Caki2 (cell line): ENCODE results near the gene TOX2. TPM values are rescaled to one million over a fixed set of nuclear protein-coding genes. Genes with fewer than 3 reads are reported as not detected.

ENCODE experiments used
- DNase-seq: peaks from one replicate; pipeline ENCODE4 v3.0.0-alpha.2; 2015; ENCODE audit warnings: low read depth
- in situ Hi-C: cut with HindIII; loops from 2 replicates; pipeline ENCODE4 v1.10.0; 2016; ENCODE audit warnings: low sequenced_read_pairs, low pct_unique_long_range_greater_than_20kb, mixed read lengths
- total RNA-seq: library from RNA; depleted of rRNA; stranded (reverse); fragments of >200 nt; shearing (Covaris generic); gene quantifications from 2 replicates; pipeline ENCODE4 v1.2.3, GENCODE V29; 2014; ENCODE audit warnings: low replicate concordance

The TOX2 gene
- total RNA-seq, 1 experiment from 2014 or later, result not detected

GRCh38 chr20:44089987-44090674 lies 175.5 kb downstream of the TOX2 start:
- in situ Hi-C loops, result no loop called here
- peak; percentile 73 for DNase-seq

DNA sequence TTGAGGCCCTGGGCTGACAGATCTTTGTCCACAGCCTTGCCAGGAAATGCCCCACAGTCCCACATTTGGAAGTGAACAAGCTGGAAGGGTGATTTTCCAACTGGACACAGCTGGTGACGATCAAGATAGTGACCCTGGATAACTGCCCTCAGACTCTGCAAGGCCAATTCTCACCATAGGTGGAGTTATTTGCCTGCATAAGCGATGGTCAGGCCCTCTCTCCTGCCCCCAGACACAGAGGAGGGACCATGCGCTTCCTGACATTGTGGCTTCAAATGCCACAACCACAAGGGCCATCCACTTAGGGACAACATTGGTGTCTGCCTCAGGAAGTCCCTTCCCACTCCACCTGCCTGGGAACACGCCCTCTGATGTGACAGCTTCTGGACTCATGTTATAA lies 176.4 kb downstream of the TOX2 start:
- DNase-seq, result no peak
- in situ Hi-C loops, result no loop called here

DNA sequence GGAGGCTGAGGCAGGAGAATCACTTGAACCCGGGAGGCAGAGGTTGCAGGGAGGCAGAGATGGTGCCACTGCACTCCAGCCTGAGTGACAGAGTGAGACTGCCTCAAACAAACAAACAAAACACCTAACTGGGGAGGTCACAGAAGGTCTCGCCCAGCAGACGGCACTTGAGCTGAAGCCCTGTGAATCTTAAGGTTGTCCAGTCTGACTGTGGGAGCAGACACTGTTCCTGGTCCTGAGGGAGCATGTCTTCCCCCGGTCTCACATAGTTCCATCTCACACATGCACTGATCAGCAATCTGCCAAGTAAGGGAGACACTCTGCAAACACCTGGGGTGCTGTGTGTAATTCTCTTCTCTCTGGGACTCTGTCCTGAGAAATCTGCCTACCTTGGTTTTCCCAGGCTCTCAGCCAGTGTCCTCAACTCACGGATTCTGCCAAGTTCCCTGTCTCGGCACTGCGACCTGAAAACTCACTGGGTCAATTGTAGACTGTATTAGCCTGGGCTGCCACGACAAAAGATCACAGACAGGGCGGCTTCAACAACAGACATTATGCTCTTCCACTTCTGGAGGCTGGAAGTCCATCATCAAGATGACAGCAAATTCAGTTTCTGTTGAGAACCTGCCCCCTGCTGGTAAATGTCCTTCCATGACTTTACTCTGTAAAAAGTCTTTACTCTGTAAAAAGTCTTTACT lies 178.0 kb downstream of the TOX2 start:
- peak; percentile 33 for DNase-seq
- in situ Hi-C loops, result no loop called here

- in situ Hi-C loops, result no loop called here
- DNase-seq, result no peak
Observed at GRCh38 chr20:44093249-44093582, 178.6 kb downstream of the TOX2 start.

DNA sequence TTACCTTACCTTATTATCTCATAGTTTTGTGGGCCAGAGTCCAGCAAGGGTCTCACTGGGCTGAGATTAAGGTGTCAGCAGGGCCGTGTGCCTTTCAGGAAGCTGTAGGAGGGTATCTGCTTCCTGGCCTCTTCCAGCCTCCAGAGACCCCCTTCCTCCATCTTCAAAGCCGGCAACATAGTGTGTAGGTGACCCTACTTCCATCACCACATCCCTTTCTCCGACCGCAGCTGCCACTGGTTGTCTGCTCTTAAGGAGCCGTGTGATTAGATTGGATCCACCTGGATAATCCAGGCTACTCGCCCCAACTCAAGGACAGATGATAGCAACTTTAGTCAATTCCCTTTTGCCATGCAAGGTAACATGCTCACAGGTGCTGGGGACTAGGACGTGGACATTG lies 181.2 kb downstream of the TOX2 start:
- no peak for DNase-seq
- in situ Hi-C loops, result no loop called here

DNA sequence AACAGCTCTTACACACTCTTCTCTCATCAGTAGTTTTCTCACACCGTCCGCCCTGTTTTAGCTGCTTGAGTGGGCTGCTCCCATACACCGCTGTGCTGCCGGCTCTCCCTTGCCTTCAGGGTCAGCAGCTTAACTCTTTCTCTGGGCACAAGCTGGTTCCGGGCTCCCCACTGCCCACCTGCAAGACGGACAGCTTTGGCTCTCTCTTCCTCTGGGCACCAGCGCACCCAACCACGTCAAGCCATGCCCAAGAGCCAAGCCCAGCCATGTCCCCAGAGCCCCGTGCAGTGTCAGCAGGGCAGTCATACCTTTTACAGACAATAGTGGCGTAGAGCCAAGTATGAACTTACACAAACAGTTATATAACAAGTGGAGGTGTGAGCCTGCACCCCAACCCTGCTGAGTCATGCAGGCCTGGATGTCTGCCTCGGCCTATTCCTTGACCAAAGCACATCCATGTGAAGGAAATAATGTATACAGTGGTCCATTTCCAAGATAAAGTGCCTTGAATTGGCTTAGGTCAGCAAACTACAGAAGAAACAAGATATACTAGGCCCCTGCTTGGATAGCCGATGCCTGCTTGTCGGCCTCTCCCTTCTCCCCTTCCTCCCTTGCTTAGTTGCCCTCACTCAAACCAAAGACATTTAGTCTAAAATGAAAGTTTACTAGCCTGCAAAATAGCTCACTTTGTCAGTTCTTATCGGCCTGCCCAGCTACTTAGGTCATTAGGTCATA lies 183.0 kb downstream of the TOX2 start:
- in situ Hi-C loops, result no loop called here
- no peak for DNase-seq

DNA sequence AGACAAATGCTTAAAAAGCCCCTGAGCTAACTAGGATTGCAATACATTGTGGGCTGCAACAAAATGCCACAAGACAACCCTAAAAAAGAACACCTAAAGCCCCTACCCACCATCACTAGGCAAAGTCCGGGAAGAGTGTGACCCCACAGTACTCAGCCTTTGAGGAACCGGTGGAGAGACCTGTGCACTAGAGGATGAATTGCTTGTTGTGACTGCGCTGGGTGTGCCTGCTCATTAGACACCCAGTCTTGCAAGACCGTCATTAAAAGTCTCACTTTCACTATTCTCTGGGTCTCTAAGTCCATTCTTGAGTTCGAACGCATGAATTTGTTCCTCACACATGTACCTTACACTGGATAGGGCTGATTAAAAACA lies 183.6 kb downstream of the TOX2 start:
- in situ Hi-C loops, result no loop called here
- no peak for DNase-seq

DNA sequence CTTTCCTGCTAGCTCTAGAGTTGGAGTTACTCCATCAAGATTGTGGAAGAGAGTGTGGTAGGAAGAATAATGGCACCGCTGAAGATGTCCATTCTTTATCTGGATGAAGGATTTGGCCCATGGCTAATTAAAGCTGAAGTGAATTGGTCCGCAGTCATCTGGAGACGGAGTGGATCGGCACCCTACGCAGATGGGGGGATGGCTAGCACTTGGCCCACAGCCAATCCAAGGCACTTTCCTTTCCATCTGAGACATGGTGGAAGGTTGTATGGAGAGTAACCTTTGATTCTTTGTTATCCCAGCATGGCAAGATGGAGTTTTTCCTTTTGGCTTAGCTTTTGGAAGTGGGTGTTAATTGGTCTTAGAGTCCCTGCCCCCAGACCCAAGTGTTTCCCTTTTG lies 184.0 kb downstream of the TOX2 start:
- DNase-seq, result no peak
- in situ Hi-C loops, result no loop called here

- in situ Hi-C loops, result no loop called here
- no peak for DNase-seq
Observed at GRCh38 chr20:44099832-44100231, 185.2 kb downstream of the TOX2 start.

GRCh38 chr20:44102582-44102981 lies 187.9 kb downstream of the TOX2 start:
- in situ Hi-C loops, result no loop called here

DNA sequence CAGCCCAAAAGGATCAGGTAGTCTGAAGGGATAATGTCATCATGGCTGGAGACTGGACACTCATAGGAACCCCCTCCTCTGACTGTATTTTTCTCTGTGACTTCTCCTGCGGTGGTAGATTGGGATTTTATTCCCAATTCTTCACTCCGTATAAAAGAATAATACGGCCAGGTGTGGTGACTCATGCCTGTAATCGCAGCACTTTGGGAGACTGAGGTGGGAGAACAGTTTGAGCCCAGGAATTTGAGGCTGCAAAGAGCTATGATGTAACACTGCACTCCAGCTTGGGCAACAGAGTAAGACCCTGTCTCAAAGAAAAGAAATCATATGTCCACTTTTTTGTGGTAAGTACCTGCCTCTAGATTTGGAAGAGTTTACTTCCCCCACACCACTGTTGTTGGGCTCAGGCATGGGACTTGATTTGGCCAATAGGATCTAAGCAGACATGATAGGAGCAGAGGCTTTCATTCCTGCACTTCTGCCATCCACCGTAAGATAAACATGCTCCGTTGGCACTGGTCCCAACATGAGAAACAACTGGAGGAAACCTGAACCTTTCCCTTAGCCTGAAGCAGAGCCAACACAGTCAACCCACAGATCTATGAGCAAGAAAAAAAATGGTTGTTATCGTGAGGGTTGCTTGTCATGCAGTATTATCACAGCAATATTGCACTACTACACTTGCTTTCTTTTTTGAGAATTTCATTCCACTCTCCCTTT lies 190.3 kb downstream of the TOX2 start:
- peak; percentile 48 for DNase-seq
- in situ Hi-C loops, result no loop called here

More at GRCh38 chr20:44102582-44102981, 187.9 kb downstream of the TOX2 start:
- DNase-seq, result no peak

DNA sequence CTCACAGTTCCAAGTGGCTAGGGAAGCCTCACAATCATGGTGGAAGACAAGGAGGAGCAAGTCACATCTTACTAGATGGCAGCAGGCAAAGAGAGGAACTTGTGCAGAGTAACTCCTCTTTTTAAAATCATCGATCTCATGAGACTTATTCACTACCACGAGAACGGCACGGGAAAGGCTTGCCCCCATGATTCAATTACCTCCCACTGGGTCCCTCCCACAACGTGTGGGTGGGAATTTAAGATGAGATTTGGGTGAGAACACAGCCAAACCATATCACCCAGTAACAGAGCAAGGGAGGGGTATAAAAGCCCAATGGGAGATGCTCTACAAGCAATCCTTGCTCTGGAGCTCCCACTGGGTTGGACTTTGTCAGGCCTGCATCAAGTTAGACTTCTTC lies 192.0 kb downstream of the TOX2 start:
- DNase-seq, result no peak
- in situ Hi-C loops, result no loop called here

DNA sequence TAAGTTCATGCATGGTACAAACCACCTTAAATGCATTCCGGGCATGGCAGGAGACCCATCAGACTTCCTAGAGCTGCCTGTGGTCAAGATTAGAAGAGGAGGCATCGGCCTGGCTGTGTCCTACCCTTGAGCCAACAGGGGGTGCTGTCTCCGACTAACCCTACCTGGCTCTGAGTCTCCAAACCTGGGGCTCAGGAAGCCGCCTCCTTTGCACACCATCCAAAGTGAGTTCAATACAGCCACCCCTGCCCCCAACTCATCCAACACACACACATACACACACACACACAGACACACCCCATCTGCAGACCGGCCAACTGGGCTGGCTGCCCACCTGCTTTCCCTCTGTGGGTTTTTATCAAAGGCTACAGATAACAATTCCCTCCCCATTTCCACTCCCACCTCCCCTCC lies 195.3 kb downstream of the TOX2 start:
- in situ Hi-C loops, result no loop called here
- DNase-seq, result no peak

DNA sequence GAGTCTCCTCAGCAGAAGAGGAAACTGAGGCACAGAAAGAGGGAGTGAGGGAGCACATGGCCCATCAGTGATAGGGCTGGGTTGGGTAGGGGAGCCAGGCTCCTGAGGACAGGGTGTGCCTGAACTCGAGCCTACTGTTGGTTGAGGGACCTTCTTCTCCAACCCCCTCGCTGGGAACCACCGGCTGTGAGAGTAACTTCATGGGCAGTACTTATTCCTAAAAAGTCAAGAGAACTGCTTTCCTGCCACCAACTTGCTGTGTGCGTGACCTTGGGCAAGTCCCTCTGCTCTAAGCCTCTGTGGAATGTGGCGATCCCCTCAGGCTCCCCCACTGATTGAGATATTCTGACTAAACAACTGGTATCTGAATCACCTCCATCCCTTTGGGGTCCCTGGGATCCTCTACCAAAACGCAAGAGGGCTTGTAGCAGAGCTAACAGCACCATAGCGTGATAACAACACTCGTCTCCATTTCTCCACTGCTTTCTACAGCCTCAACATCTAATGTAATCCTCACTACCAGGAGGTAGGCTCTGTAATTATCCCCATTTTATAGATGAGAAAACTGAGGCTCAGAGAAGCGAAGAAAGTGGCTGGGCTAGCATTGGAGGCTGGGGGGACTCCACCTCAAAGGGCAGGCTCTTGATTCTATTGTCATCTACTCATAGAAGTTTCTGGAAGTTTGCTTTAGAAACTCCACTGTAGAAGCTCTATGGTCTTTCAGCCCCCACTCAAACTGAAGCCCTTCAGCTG lies 196.3 kb downstream of the TOX2 start:
- in situ Hi-C loops, result no loop called here
- DNase-seq, result no peak

DNA sequence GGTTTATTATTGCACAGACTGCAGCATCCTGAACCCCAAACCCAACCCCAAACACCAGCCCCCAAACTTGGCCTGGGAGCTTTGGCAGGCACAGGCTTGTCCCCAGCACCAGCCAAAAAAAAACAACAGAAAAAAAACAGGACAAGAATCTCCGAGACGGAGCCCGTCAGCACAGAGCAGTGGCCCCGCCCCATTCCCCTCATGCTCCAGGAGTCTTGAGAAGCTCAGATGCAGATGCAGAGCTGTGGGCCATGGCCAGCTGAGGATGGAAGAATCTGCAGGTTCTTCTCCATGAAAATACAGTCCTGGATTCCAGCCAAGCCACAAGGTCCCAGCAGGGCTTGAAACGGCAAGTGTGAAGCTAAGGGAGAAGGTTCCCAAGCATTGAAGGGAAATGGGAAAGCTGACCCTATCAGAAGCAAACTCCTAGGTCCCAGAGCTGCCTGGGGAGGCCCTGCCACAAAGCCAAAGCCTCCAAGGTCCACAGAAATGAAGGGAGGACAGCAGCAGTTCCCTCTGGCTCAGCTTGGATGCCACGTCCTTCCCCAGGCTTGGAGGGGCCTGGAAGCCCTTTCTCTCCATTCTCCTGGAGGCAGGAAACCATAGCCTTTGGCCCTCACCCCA lies 197.2 kb downstream of the TOX2 start:
- in situ Hi-C loops, result no loop called here
- DNase-seq, result no peak

DNA sequence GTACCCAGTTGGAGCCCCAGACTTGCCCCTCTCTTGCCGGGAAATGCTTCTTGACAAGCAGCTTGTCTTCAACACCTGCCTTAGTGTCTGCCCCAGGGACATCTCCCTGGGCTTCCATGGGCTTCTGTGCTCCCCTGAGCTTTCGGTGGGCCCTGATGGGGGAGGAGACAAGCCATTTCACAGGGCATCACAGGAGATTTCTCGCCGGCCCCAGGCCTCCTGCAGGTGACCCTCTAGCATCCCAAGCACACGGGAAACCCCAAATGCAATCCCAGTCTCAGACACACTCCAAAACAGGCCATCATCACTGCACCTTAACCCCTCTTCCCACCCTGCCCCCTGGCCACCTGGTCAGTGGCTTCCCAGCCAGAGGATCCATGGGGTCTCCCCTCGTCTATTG lies 197.8 kb downstream of the TOX2 start:
- DNase-seq, result no peak
- in situ Hi-C loops, result no loop called here

DNA sequence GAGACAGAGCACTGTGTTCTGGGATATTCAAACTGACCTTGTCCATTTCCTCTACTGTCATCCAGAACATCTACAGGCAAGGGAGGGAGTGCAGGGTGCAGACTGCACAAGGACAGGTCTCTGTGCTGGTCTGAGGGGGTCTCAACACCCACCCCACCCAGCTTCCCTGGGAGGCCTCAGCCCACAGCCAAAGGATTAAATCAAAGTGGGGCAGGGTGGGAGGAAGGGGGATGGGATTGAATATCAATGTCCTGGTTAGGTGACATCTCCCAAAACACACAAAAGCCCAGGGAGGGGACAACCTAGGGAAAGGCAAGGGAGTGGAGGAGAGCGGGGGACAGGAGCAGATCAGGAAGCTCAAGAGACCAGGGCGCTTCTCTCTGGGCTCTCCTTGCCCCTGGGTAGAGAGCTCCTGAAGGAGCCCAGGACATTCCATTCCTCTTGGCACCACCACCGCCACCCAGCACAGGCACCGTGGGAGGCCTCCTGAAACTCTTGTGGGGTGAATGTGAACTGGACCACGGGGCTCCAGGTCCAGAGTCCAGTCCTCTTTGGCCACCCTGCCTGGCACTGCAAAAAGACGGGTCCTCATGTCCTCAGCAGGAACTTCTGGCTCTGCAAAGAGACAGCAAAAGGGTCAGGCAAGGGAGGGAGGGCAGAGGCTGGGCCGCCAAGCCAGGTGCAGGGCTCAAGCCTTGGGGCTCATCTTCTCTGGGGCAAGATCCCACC lies 198.4 kb downstream of the TOX2 start:
- in situ Hi-C loops, result no loop called here
- no peak for DNase-seq
